Measurements from ENCODE around the gene AIRE.
"Not testable (repeated sequence)": the region's sequence is repeated elsewhere in the genome, so short reads cannot be mapped to it uniquely, and the experiment has no call there.

AIRE gene

DNA sequence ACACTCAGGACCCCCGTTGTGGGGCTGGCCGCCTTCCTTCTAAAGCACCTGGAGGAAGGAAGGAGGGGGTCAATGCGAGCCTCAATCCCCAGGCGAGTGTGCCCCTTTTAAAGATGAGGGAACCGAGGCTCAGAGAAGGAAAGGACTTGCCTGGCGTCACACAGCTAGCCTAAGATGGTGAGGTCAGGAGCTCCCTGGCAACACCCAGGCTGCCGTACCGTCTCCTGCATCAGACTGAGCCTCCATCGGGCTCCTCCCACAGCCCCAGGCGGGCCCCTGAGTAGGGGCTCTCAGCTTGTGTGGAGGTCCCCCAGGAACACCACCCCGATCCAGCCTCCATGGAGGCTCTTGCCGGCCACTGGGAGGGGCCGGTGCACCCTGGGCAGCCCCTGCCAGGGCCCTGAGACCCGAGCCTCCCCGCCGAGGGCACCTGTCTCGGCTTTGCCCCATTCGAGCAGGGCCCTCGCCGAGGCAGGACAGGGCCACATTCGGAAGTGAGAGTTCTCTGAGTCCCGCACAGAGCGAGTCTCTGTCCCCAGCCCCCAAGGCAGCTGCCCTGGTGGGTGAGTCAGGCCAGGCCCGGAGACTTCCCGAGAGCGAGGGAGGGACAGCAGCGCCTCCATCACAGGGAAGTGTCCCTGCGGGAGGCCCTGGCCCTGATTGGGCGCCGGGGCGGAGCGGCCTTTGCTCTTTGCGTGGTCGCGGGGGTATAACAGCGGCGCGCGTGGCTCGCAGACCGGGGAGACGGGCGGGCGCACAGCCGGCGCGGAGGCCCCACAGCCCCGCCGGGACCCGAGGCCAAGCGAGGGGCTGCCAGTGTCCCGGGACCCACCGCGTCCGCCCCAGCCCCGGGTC lies at the start of gene AIRE:
Gene AIRE, plus strand, starts transcription at position 739 of the 855 bp plus-strand sequence. CDS start 131 bp downstream, outside the sequence.
- DNase-seq (ENCODE audit: low read depth, low spot score) = no peak

DNA sequence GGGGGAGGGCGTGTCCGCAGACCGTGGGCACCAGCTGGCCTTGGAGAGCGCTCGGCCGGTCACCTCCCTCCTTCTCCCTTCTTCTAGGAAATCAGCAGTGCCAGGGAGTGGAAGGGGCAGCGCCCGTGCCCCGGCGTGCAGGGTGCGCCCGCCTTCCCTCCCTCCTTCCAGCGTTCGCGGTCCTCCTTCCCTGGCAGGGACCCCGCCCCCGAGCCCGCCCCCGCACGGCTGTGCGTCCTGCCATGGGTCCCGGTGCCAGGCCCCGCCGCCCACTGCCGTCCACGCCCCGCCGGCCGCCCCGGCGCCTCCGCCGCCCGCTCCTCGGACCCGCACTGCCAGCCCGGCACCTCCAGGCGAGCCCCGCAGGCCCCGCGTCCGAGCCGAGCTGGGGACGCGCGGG lies 45.3 kb upstream of the AIRE start:
- not testable (repeated sequence) for DNase-seq (ENCODE audit: low read depth, low spot score)

DNA sequence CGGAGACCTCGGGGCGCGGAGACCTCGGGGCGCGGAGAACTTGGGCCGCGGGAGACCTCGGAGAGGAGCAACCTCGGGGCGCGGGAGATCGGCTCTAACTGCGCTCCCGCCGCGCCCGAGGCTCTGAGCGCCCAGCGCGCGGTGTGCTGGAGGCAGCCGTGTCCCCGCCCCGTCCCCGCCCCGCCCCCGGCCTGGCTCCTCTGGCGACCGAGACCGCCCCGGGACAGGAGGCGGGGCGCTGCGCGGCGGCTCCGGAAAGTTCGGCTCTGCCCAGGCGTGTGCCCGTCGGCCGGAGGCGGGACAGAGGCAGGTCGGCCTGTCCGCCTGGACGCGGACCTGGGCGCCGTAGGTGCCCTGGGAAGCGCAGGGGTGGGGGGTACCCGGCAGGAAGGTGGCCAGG lies 44.8 kb upstream of the AIRE start, which contains the start of gene ICOSLG:
Gene ICOSLG, minus strand, starts transcription at position 102 of the 400 bp plus-strand sequence. CDS start 126 bp downstream, outside the sequence.
- not testable (repeated sequence) for DNase-seq (ENCODE audit: low read depth, low spot score)

DNA sequence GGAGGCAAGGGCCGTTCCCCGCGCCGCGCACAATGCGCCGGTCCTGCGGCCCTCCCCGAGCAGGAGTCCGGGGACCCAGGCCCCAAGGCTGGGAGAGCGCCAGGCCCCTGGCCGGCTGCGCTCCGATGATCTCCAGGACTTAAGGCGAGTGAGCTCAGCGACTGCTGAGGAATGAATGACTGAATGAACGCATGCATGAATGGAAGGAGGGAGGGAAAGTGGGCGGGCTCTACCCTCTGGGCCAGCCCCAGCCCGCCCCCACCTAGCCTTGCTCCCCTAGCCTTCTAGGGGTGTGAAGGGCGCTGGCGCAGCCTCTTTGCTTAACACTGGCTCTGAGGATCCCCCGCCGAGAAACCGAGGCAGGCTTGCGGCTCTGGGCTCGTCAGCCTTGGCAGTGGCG lies 44.4 kb upstream of the AIRE start:
- DNase-seq (ENCODE audit: low read depth, low spot score) = not testable (repeated sequence)

DNA sequence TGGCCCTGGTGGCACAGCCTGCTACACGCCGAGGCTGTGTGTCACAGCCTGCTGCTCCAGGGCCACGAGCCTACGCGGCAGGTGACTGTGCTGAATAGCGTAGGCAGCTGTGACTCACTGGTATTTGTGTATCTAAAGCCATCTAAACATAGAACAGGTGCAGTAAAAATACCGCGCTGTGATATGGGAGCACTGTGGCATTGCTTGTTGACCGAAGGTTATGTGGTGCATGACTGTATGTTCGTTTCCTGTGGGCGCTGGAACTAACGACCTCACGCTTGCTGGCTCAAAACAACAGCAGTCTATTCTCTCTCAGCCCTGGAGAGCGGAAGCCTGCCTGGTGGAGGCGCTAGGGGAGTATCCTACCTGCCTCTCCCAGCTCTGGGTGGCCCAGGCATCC lies 41.7 kb upstream of the AIRE start:
- DNase-seq (ENCODE audit: low read depth, low spot score) = not testable (repeated sequence)

DNA sequence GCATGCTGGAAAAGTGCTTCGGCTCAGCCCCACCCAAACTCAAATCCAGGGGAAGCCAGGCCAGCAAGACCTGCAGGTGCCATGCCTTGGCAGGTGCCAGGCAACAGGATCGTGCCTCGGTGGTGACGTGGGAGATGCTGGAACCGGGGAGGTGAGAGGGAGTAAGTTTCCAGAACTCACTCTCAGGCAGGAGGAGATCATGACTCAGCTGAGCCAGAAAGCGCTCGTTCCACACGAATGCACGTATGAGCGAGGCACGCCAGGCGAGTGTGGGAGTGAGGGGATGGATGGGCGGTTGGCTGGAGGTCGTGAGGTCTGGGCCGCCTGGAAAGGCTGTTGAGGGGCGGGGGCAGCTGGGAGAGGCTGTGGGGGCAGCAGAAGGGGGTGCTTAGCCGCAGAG lies 37.8 kb upstream of the AIRE start:
- not testable (repeated sequence) for DNase-seq (ENCODE audit: low read depth, low spot score)

DNA sequence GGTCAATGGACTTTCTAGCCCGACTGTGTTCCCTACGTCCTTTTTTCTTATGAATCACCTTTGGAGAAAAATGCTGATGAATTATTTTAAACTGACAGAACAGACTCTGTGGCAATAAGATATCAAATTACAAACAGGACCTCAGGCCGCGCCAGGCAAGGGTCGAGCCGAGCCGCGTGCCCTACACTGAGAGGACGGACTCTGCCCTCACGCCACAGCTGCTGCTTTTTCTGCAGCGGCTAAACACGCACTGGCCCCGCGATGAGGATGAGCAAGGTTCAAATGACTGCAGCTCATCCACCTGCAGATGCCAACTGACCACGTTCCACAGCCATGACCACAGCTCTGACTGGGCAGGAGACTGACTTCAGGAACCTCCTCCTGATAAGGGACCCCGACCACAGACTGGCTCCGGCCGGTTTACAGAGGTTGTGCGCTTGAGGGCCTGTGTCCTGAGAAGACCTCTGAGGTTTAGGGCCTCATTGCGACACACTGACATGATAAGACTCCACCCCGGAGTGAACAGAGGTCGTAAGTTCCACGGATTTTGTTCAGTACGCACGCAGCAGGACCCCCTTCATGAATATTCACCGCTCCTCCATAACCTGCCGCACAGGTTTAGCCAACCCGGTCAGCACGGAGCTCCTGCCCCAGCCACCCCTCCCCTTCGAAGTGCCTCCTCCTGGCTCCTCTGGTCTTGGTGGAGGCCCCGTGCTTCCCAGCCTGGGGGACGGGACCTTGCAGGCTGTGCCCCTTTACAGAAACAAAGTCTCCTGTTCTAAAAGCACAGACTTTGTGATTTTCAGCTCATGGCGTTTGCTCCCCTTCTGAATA lies 36.3 kb upstream of the AIRE start:
- DNase-seq (ENCODE audit: low read depth, low spot score) = not testable (repeated sequence)

DNA sequence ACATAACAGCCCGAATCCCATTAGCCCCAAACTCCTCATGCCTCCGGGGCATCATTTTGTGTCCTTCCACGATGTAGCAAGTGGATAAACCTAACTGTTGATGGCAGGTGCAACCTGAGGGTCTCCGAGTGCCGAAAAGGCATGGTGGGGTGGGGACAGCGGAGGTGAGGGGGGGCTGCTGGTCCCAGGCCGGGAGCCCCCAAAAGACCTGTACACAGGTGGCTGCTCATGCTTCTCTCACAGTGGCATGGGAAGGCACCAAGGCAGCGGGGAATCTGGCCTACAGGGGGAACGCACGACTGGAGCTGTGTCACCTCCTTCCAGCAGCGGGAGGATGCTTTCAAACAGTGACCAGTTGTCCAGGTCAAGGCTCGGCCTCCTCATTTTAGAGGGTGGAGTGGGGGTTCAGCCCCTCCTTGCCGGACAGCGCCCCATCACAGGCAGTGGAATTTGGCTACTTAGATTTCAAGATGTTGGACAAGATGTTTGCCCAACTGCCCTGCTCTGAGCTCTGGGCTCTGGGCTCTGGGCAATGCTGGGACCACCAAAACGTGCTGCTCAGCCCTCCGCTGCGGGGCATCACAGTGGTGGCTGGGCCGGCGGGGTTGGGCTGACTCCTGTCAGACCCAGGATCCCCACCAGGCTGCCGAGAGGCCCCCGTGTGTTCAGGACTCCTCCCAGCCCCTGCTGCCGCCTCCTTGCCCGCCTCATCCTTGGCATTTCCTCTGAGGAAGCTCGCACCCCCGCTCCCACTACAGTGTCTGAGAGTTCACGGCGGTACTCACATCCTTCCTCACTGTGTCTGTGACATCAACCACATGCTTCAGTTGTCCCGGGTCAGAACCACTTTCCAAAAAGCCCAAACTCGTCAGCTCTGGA lies 31.6 kb upstream of the AIRE start:
- DNase-seq (ENCODE audit: low read depth, low spot score) = no peak

DNA sequence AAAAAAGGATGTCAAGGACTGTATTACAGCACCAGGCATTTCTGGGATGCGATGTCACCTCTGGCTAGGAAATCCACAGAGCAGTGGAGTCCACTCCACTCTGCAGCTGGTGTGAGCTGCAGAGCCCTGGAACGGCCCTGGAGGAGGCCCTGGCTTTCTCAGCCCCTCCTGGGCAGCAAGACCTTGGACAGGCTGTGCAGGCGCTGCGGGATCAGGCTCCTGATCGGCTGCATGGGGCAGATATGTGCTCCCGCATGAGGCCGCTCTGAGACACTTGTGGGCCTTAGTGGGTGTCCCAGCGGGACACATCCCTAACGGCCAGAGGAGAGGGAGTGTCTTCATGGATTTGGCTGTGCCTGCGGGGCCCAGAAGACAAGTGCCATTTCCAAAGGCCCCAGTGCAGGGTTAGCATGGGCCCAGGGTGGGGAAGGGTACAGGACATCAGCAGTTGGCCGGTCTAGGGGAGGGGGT lies 30.1 kb upstream of the AIRE start:
- no peak for DNase-seq (ENCODE audit: low read depth, low spot score)

DNA sequence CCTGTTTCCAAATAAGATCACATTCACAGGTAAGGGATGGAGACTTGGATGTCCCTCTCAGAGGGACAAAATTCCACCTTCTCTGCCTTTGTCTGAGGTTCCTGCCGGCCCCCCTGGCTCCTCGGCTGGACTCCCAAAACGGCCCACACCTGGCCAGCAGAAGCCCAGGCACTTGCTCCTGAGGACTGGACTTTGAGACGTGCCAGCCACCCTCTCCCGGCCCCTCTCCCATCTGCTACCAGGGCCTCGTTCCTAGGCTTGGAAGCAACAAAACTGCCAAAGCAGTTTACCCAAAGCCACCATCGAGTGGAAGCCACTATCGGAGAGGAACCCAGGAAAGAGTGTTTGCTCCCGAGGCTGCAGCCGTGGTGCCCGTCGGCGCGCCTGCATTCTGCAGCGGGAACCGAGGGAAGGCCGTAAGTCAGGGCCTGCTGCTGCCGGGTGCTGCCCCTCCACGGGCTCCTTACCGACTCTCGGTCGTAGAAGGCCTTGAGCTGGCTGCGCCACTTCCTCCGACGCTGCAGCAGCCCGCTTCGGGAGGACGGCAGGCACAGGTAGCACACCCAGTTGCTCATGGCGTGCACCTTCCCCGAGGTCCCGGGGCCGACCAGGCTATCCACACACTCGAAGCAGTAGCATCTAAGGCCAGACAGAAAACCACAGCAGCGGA lies 27.5 kb upstream of the AIRE start:
- no peak for DNase-seq (ENCODE audit: low read depth, low spot score)

DNA sequence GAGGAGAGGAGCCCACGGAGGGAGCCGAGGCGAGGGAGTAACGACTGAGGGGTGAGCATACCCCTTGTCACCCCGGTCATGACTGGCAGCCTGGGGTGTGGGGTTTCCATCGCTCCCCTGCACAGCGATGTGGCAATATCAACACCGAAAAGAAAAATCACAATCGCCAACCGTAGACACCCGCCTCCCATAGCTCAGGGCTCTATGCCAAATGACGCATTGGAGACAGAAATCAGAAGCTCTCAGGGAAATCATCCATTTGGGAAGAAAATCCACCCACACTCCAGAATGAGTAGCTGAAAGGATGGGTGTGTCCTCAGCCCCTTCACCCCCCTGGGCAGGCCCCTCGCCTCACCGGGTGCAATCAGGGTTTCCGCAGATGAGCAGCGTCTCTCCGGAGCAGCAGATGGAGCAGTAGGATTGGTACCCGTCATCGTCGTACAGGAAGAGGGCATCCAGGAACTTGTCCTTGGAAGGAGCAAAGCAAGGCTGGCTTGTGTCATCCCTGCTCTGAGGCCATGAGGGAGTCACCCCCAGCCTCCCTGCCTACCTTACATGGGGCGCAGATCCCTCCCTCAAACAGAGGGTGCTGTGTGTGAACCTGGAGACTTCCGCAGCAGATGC lies 26.5 kb upstream of the AIRE start:
- no peak for DNase-seq (ENCODE audit: low read depth, low spot score)

DNA sequence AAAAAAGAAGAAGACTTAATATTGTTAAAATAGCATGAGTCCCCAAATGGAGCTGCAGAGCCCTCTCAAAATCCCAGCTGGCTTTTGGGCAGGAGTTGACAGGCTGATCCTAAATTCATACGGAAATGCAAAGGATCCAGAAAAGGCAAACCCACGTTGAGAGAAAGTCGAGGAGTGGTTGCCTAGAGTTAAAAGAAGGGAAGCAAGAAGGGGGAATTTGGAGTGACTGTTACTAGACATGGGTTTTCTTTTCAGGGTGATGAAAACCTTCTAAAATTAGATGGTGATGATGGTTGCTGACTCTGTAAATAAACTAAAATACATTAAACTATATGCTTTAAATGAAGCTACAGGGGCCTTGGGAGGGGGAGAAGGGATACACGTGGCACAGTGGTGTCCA lies 25.6 kb upstream of the AIRE start:
- DNase-seq (ENCODE audit: low read depth, low spot score) = no peak

DNA sequence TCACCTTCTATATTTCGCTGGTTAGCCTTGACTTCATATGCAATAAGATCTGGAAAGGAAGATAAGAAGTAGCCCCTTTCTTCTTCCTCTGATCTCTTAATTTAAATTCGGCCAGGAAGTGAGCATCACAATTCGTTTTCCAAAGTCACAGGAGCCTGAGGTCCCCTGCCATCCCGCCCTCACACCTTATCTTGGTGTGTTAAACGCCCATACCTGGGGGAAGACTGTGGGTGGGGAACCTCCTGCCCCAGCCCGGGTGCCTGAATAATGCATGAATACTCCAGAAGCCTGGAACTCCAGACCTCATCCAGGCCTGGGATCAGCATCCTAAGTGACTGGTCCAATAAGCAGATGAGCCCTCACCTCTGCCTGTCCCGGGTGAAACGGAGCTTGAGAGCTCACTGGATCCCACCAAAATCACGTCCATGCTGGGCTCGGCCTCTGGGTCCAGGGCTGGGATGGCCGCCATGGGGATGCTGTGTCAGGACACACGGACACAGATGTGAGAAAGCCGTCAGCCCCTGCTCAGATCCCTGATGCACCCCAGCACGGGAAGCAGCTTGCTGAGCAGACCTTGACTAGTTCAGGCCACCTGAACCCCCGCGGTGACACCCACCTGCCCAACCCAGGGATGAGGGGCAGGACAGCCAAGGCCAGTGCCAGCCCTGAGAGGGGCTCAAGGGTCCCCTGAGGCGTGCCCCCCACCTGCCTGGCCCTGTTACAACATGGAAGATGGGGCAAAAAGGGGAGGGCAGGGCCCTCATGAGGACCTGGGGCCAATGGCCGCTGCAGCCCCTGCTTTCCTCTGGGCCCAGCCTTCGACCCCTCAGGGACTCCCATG lies 24.7 kb upstream of the AIRE start:
- DNase-seq (ENCODE audit: low read depth, low spot score) = no peak

DNA sequence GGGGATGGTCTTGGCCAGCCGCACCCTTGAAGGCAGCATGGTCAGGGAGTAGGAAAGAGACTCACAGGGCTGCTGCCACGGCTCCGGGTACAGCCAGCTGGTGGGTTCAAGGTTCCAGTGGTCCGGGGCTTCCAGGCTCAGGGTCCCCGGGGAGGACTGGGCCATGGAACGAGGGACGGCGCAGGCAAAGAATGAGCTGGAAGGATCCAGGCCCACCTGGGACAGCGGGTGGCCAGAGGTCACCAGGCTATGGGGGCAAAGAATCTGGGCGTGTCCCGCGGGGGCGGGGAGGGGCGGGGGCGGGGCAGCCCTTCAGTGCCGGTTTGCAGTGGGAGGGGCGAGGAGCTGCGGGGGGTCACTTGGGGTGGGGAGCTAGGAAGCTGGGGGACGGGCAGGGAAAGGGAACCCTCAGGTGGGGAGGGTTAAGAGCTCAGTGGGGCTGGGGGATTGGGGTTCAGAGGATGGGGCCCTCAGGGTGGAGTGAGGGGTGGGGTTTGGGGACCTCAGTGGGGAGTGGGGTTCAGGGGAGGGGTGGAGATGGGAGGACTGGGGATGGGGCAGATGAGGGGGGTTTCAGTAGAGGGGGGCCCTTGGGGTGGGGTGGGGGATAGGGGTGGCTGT lies 23.9 kb upstream of the AIRE start, which contains the start of gene DNMT3L:
Gene DNMT3L, minus strand, starts transcription at position 223 of the 621 bp plus-strand sequence. CDS start 638 bp downstream, outside the sequence.
- DNase-seq (ENCODE audit: low read depth, low spot score) = no peak

DNA sequence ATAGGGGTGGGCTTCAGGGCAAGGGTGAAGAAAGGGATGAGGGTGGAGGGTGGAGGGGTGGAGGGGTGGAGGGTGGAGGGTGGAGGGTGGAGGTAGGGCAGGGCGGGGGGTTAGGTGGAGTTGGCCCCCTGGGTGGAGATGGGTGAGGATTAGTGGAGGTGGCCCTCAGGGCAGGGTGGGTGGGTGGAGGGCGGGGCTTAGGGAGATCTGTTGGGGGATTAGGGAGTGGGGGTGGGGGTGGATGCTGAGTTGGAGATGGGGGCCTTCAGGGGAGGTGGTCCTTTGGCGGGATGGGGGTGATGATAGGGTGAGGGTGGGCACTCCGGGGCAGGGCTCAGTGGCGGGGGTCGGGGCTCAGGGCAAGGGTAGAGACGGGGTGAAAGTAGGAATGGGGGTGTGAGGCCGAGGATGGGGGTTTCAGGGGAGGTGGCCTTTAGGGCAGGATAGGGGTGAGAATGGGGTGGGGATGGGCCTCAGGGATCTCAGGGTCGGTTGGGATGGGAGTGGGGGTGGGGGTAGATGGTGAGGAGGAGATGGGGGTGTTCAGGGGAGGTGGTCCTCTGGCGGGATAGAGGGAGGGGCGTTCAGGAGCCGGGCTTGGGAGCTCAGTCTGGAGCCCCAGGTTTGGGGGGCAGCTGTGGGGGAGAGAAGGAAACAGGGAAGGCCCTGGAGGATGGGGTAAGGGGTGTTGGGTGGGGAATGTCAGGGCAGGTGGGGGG lies 23.2 kb upstream of the AIRE start:
- DNase-seq (ENCODE audit: low read depth, low spot score) = no peak

DNA sequence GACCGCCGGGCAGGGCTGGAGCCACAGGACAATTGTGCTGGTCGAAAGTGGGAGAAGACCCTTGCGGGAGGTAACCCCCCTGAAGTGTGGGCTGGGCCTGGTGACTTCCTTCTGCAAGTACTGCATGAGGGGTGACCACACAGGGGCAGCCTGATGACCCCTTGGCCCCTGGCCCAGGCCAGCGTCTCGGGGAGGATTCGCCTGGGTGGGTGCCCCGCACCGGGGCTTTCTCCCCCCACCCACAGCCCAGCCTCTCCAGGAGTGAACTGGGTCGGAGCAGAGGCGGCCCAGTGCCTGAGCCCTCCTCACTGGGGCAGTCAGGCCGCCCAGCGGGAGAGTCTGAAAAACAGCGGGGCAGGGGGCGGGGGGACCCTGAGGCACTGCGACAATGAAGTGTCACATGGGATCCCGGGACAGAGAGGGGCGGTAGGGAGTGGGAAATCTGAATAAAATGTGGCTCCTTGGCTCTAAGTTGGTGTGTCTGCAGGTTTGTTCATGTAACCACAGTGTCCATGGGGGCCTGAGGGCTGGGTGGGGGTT lies 22.4 kb upstream of the AIRE start:
- DNase-seq (ENCODE audit: low read depth, low spot score) = no peak

DNA sequence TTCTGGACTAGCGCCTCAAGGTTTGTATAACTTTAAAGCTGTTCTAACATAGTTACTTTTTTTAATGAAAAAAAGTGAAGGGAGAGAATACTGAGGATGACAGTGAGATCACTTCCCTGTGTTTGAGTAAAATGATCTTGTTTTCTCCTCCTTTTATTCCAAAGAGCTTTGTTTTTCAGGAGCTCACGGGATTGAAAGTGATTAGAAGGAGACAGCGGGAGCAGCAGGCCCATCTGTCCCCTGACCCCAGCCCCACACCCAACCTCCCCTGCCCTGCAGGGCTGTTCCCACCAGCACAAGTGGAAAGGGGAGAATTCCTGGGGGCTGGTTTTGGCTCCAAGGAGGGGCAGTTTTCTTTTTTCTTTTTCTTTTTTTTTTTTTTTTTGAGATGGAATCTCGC lies 21.9 kb upstream of the AIRE start:
- DNase-seq (ENCODE audit: low read depth, low spot score) = no peak

DNA sequence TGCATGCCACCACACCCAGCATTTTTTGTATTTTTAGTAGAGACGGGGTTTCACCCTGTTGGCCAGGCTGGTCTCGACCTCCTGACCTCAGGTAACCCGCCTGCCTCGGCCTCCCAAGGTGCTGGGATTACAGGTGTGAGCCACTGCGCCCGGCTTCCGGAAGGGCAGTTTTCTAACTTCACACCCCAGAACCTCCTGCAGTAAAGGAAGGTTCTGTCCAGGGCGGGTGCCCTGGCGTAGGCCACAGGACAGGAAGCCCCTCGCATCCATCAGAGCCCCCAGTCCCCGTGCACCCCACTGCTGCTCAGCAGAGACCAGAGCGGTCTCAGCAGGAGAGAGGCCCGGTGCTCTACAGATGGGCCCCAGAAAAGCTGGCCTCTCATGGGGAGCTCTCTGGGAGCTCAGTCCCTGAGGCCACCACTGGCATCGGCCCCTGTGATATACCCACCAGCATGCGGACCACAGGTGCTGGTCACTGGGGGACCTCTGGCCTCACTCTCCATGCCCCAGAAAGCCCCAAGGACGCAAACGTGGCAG lies 19.9 kb upstream of the AIRE start:
- DNase-seq (ENCODE audit: low read depth, low spot score) = no peak
